T47D (cell line): ENCODE measurements around the gene BUB1B.

Experiments used
- DNase-seq, 2 experiments: peaks; one replicate each; pipeline versions ENCODE4 v3.0.0 to v3.0.0-alpha.2; 2011 to 2012; ENCODE audit warnings: low read depth in 1 of 2, low spot score in 1 of 2
- JUND ChIP-seq: IDR thresholded peaks from 2 replicates; pipeline ENCODE4 v1.6.1; 2012; ENCODE audit warnings: low read depth
- in situ Hi-C: cut with HindIII; loops from 2 replicates; pipeline ENCODE4 v1.10.0; 2016; ENCODE audit warnings: low sequenced_read_pairs, low pct_unique_long_range_greater_than_20kb

BUB1B gene

GRCh38 chr15:40251486-40252140 is 90.7 kb downstream of the BUB1B start:
- no peak for TF ChIP-seq JUND
- in situ Hi-C loops: no loop called here
- no peak for DNase-seq

- no peak for DNase-seq
- in situ Hi-C loops: no loop called here
- no peak for TF ChIP-seq JUND
Measured at GRCh38 chr15:40252141-40252437, 91.2 kb downstream of the BUB1B start.

DNA sequence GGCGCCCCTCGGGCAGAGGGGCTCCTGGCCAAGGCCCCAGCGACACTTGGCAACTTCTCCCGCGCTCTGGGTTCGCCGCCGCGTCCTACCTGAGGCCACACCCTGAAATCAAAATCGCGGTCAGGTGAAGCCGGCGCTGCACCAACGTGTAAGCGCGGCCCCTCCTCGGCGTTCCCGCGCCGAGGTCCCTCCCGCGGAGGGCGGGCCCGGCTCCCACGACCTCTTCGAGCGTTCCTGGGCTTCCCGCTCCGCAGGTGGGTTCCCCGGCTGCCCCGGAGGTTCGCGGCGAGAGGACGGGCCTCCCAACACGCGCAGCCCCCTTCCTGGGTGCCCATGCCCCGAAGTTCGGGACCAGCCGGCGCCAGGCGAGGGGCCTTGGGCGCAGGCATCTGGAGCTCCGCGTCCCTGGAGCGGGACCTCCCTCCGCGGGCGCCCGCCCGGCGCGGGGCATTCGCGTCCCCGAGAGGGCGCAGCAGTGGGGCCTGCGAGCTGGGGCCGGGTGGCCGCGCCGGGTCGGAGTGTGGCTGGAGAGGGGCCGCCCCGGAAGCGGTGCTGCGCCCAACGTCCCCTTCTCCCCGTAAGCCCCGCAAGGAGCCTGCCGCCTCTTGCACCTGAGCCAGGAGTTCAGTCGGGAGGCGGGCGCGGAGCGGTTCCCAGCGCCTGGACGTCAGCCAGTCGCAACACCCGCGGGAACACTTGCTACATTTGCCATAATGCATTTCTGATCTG is 91.7 kb downstream of the BUB1B start:
- in situ Hi-C loops: no loop called here
- TF ChIP-seq JUND: no peak
- DNase-seq: peak; percentile 37 to 64

GRCh38 chr15:40253167-40253790 is 92.4 kb downstream of the BUB1B start:
- in situ Hi-C loops: no loop called here
- no peak for DNase-seq
- no peak for TF ChIP-seq JUND

GRCh38 chr15:40254452-40254851 is 93.6 kb downstream of the BUB1B start:
- TF ChIP-seq JUND: no peak
- no peak for DNase-seq
- in situ Hi-C loops: no loop called here

DNA sequence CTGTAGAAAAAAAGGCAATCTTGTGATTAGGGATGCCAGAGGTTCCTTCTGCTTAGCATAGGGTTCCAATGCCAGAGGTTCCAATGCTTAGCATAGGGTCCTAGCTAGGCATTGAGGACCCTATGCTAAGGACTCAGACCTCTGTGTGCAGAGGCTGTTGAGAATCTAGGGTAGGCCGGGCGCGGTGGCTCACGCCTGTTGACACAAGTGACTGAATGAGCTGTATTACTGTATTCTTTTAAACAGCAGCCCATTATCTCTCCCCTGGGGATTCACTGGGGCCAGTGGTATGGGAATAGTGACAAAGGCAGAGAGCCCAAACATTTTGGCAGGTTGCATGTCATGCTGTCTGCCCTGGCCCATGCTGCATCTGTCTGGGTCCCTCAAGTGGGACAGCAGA is 94.2 kb downstream of the BUB1B start:
- in situ Hi-C loops: no loop called here
- no peak for TF ChIP-seq JUND
- DNase-seq: no peak

- in situ Hi-C loops: no loop called here
- TF ChIP-seq JUND: no peak
Measured at GRCh38 chr15:40256638-40257235, 95.9 kb downstream of the BUB1B start.

DNA sequence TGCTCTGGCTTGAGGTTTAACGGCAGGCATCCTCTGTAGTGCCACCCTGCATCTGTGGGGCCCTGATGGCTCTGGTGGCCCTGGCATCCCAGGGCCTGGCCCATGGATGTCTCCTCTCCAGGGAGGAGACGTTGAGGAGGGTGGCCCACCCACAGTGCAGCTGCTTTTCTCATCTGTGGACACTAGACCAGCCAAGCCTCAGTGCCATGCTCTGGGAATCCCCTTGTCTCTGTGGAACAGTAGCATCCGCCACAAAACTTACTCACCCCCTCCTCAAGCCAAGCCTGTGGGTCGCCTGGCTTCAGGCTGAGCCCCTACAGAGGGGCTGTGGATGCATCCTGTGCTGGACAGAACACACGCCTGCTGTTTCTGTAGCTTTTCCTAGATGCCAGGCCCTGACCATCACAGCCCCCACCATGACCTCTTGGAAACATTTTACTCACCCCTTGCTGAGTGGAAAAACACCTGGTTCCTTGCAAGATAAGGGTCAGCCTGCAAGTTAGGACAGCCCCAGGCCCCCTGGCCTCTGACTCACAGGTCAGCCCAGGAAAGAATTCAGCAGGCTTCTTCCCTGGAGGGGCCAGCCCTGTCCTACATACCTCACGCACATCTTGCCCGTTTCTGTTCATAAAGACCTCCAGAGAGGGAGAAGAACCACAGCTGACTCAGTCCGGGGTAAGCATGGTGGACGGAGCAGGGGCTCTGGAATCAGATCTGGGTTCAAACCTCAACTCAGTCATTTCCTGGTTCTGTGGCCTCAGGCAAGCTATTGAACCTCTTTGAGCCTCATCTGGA is 97.0 kb downstream of the BUB1B start:
- in situ Hi-C loops: no loop called here
- no peak for DNase-seq
- no peak for TF ChIP-seq JUND

More at GRCh38 chr15:40256638-40257235, 95.9 kb downstream of the BUB1B start:
- no peak for DNase-seq

DNA sequence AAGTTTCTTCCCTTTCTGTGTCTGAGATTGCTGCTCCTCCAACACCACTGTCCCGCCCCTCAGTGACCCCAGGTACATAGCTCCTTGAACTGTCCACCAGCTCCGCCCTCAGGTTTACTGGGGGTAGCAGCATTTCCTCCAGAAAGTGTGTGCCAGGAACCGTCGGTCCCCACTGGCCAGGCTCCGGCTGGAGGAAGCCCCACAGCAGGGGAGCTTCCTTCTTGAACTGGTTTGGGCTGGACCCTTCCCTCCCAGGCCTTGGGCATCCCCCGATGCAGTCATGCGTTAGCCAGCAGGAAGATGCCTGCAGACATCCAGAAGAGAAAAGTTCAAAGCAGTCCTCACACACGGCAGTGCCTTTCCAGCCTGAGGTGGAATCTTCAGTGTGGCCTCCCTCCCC is 97.7 kb downstream of the BUB1B start:
- in situ Hi-C loops: no loop called here
- no peak for TF ChIP-seq JUND
- no peak for DNase-seq

- in situ Hi-C loops: no loop called here
- no peak for TF ChIP-seq JUND
- no peak for DNase-seq
Measured at GRCh38 chr15:40259021-40259420, 98.2 kb downstream of the BUB1B start.

DNA sequence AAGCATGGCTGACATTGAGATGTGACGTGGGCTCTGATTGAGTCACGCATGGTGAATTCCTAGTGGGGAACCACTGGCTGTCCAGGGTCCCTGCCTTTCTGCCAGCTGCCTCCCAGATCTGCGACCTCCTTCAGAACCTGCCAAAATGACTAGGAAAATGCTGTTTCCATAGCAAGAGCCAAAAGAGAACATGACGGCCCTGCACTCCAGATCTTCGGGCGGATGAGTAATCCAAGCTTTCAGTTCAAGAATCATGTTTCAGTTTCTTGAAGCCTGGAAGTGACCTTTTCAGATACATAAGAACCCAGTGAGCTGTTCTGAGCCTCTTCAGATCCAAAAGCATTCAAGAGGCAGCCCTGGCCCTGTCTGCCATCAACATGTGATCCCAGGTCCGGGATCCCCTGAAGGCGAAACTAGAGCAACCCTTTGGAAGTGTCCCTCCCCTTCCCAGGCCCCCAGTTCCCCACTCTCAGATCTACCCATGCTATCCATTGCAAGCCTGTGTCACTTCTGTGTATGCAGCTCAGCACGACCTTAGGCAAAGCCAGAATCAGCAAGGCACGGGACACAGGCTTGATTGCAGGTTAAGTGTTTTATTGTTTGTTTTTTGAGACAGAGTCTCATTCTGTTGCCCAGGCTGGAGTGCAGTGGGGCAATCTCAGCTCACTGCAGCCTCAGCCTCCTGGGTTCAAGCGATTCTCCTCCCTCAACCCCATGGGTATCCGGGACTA is 102.3 kb downstream of the BUB1B start:
- no peak for TF ChIP-seq JUND
- in situ Hi-C loops: no loop called here
- no peak for DNase-seq
